Vagina (tissue), 2 donors: Measurements from ENCODE around the gene KCNG3. TPM values are rescaled to one million over a fixed set of nuclear protein-coding genes. Genes with fewer than 3 reads are reported as not detected.

Experiments
- DNase-seq, 2 donors: peaks; one replicate each; pipeline ENCODE4 v3.0.0-alpha.2; 2017; ENCODE audit errors: extremely low spot score in 2 of 2
- H3K27ac ChIP-seq: fragments of 200-600 bp; sonication (generic); one replicate; pipeline ENCODE4 v1.5.1; 2019
- H3K27me3 ChIP-seq: fragments of 200-600 bp; sonication (generic); one replicate; pipeline ENCODE4 v1.5.1; 2019
- H3K36me3 ChIP-seq, 2 donors: fragments of 200-600 bp; sonication (generic); one replicate each; pipeline ENCODE4 v1.5.1; 2017 to 2019
- H3K4me1 ChIP-seq: fragments of 200-600 bp; sonication (generic); one replicate; pipeline ENCODE4 v1.5.1; 2019
- H3K4me3 ChIP-seq, 2 donors: fragments of 200-600 bp; sonication (generic); 1 replicate in 1 of 2; 2 replicates in 1 of 2; pipeline ENCODE4 v1.5.1; 2016 to 2019
- H3K9me3 ChIP-seq: fragments of 200-600 bp; sonication (generic); one replicate; pipeline ENCODE4 v1.5.1; 2019
- POLR2A ChIP-seq, 2 donors: fragments of 450-650 bp; IDR thresholded peaks; one replicate each; pipeline ENCODE4 v1.6.1; 2017; ENCODE audit warnings: antibody characterized with exemption in 2 of 2, mild to moderate bottlenecking in 2 of 2, moderate library complexity in 2 of 2
- POLR2AphosphoS5 ChIP-seq, 2 donors: sonication (generic); formaldehyde crosslinking; IDR thresholded peaks; one replicate each; pipeline ENCODE4 v1.9.0; 2017; ENCODE audit warnings: antibody characterized with exemption in 2 of 2, mild to moderate bottlenecking in 2 of 2, low read depth in 1 of 2; ENCODE audit not compliant: insufficient read depth in 1 of 2
- intact Hi-C: fragments of 100-400 bp; cut with DNase I; formaldehyde crosslinking; loops from one replicate; pipeline ENCODE4 v1.15.1; 2023
- total RNA-seq: library from RNA; depleted of rRNA; stranded (reverse); fragments of >200 nt; gene quantifications from one replicate; pipeline ENCODE4 v1.2.3, GENCODE V29; 2016
- TF ChIP-seq, protein P1 (sequence below), 3 experiments: fragments of 450-650 bp in 2 of 3; fragments of 200-600 bp in 1 of 3; sonication (generic) in 1 of 3; IDR thresholded peaks; one replicate each; pipeline ENCODE4 v1.5.1; 2017 to 2019; ENCODE audit warnings: antibody characterized with exemption in 3 of 3, mild to moderate bottlenecking in 2 of 3, moderate library complexity in 2 of 3

KCNG3 gene
- total RNA-seq, 1 donor from 2014 or later = 0.74 TPM

DNA sequence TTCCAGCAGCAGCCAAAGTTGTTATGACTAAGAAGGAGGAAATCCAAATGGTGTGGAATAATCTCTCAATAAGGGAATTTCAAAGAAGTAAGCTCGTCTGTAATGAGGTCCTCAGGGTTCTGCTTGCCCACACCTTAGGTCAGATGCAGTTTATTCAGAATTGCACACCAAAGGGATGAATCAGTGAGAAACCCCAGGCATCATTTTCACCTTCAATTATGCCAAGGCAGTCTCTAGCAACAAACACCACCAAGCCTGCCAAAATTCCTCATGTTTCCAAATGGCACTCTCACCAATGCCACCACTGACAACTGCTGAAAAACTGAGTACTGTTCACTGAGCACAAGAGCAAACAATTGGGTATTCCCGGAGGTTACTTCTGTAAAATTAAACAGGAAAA lies 43.6 kb downstream of the KCNG3 start:
- no peaks in the 10 kb centered on the region for H3K27me3 ChIP-seq
- intact Hi-C loops = no loop called here
- no peak overlapping the region for H3K4me3 ChIP-seq
- H3K4me1 ChIP-seq = no peaks in the 10 kb centered on the region
- no peaks in the 10 kb centered on the region for H3K9me3 ChIP-seq
- H3K27ac ChIP-seq = no peak overlapping the region
- H3K36me3 ChIP-seq = no peaks in the 10 kb centered on the region
- TF ChIP-seq, protein P1, sequence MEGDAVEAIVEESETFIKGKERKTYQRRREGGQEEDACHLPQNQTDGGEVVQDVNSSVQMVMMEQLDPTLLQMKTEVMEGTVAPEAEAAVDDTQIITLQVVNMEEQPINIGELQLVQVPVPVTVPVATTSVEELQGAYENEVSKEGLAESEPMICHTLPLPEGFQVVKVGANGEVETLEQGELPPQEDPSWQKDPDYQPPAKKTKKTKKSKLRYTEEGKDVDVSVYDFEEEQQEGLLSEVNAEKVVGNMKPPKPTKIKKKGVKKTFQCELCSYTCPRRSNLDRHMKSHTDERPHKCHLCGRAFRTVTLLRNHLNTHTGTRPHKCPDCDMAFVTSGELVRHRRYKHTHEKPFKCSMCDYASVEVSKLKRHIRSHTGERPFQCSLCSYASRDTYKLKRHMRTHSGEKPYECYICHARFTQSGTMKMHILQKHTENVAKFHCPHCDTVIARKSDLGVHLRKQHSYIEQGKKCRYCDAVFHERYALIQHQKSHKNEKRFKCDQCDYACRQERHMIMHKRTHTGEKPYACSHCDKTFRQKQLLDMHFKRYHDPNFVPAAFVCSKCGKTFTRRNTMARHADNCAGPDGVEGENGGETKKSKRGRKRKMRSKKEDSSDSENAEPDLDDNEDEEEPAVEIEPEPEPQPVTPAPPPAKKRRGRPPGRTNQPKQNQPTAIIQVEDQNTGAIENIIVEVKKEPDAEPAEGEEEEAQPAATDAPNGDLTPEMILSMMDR (IDR thresholded peaks at IDR 0.05) = no peak
- TF ChIP-seq POLR2A (IDR thresholded peaks at IDR 0.05) (no peak), POLR2AphosphoS5 (IDR thresholded peaks at IDR 0.05; ENCODE audit: insufficient read depth in 1 of 2, low read depth in 1 of 2) (no peak)
- no peak for DNase-seq

DNA sequence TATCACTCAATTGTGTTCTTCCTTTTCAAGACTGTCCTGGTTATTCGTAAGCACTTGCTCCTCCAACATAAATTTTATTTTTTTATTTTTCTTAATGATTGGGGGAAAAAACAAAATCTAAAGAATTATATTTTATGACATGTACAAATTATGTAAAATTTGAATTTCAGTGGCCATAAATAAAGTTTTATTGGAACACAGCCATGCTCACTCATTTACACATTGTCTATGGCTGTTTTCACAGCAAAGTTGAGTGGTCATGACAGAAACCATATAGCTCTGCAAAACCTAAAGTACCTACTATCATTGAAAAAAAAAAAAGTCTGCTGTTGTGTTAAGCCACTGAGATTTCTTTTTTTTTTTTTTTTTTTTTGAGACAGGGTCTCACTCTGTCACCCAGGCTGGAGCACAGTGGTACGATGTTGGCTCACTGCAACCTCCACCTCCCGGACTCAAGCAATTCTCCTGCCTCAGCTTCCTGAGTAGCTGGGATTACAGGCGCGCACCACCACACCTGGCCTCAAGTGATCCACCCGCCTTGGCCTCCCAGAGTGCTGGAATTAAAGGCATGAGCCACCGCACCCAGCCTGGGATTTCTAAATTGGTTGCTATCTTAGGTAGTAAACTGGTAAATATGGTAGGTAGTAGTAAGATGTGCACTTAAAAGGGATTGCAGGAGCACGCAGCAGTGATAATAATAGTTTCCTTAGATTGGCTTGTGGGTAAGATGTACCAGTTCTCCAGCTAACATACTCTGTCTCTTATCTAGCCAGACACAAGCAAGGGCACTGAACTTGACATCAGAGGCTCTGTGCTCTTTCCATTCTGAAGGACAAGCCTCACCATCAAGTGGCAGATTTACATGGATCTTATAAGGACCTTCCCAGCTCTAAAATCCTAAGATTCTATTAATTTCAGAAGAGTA lies 44.4 kb downstream of the KCNG3 start:
- no peak for DNase-seq
- intact Hi-C loops = no loop called here
- no peaks in the 10 kb centered on the region for H3K9me3 ChIP-seq
- H3K4me1 ChIP-seq = no peaks in the 10 kb centered on the region
- H3K4me3 ChIP-seq = no peak overlapping the region
- TF ChIP-seq, protein P1 (IDR thresholded peaks at IDR 0.05) = no peak
- TF ChIP-seq POLR2A (IDR thresholded peaks at IDR 0.05) (no peak), POLR2AphosphoS5 (IDR thresholded peaks at IDR 0.05; ENCODE audit: insufficient read depth in 1 of 2, low read depth in 1 of 2) (no peak)
- no peak overlapping the region for H3K27ac ChIP-seq
- H3K36me3 ChIP-seq = no peaks in the 10 kb centered on the region
- no peaks in the 10 kb centered on the region for H3K27me3 ChIP-seq

DNA sequence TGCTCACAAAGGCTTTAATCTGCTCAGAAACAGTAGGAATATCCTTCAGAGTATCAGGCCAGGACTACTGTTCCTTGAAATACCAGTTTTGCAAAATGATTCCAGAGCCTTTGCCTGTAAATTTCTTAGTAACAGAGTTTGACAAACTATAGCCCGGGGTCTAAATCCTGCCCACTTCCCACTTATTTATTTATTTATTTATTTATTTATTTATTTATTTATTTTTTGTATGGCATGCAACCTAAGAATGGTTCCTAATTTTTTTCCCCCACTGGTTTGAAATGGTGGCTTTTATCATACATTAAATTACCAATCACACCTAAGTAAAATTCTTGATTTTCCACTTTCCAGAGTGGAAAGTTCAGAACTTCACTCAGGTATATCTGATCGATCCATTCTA lies 45.6 kb downstream of the KCNG3 start:
- Histone ChIP-seq H3K4me1 (no peaks in the 10 kb centered on the region), H3K27me3 (no peaks in the 10 kb centered on the region), H3K9me3 (no peaks in the 10 kb centered on the region), H3K4me3 (no peak overlapping the region), H3K36me3 (no peaks in the 10 kb centered on the region), H3K27ac (no peak overlapping the region)
- TF ChIP-seq POLR2A (IDR thresholded peaks at IDR 0.05) (no peak), POLR2AphosphoS5 (IDR thresholded peaks at IDR 0.05; ENCODE audit: insufficient read depth in 1 of 2, low read depth in 1 of 2) (no peak)
- TF ChIP-seq, protein P1 (IDR thresholded peaks at IDR 0.05) = no peak
- no peak for DNase-seq
- intact Hi-C loops = no loop called here

DNA sequence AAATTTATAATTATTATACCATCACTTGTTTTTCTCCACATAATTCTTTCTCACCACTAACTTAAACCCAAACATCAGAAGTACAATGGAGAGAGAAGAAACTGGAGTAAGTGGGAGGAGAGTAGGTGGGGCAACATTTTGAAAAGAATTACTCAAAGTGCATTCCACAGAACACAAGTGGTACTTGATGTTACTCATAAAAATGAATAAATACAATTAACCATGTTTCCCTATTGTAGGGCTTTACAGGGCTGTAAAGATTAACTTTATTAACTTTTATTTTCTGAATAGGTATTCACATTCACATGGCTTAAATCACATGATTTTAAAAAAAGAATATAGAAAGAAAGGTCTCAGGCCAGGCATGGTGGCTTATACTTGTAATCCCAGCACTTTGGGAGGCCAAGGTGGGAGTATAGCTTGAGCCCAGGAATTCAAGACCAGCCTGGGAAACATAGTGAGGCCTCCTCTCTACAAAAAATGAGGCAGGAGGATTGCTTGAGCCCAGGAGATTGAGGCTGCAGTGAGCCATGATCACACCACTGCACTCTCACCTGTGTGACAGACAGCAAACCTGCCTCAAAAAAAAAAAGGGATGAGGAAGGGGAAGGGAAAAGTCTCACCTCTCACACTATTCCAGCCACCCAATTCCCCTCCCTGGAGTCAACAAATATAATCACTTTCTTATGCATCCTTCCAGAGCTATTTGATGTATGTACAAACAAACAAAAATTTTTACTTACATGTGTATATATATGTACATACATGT lies 47.1 kb downstream of the KCNG3 start:
- H3K9me3 ChIP-seq = no peaks in the 10 kb centered on the region
- no peaks in the 10 kb centered on the region for H3K4me1 ChIP-seq
- TF ChIP-seq POLR2AphosphoS5 (IDR thresholded peaks at IDR 0.05; ENCODE audit: insufficient read depth in 1 of 2, low read depth in 1 of 2) (no peak), POLR2A (IDR thresholded peaks at IDR 0.05) (no peak)
- TF ChIP-seq, protein P1 (IDR thresholded peaks at IDR 0.05) = no peak
- no peak for DNase-seq
- intact Hi-C loops = no loop called here
- H3K4me3 ChIP-seq = no peak overlapping the region
- H3K27ac ChIP-seq = no peak overlapping the region
- no peaks in the 10 kb centered on the region for H3K27me3 ChIP-seq
- no peaks in the 10 kb centered on the region for H3K36me3 ChIP-seq
